ENCODE measurements around the gene LSM14B.

DNA sequence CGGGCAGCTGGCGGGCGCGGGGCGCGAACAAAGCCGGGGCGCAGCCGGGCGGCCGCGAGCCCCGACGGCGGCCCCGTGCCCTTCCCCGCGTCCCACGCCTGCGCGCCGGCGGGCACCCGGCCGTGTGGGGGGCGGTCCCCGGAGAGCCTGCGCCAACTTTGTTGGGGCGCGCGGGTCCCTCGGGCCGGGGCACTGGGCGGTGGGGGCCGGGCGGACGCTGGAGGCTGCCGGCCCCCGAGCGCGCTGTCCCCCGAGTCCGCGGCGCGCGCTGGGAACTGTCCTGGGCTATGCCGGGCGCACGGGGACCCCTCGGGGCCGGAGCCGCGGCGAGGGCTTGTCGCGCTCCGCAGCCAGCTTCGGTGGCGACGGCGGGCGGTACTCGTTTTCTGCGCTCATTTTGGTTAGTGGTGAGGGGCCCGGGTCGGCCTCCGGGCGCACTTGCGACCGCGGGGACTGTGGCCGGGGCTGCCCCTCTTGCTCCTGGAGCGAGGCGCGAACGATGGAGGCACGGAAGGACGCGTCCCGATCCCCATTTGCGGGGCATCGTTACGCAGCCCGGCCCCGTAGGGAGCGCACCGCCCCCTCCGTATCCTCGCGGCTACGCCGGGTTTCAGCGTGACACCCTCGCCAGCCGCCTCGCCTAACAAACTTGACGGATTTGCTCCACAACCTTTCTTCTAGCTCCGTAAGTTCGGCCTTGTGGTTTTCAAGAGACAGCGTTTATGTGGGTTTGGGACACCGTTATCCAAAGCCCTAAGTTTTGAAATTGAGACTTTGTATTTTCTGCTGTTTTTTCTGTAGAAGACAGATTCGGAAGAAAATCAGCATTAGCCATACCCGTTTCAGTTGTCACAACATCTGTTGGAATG lies 21.9 kb downstream of the LSM14B start:
- TF ChIP-seq, protein P1, sequence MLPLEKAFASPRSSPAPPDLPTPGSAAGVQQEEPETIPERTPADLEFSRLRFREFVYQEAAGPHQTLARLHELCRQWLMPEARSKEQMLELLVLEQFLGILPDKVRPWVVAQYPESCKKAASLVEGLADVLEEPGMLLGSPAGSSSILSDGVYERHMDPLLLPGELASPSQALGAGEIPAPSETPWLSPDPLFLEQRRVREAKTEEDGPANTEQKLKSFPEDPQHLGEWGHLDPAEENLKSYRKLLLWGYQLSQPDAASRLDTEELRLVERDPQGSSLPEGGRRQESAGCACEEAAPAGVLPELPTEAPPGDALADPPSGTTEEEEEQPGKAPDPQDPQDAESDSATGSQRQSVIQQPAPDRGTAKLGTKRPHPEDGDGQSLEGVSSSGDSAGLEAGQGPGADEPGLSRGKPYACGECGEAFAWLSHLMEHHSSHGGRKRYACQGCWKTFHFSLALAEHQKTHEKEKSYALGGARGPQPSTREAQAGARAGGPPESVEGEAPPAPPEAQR (CRISPR knock-in tag; IDR thresholded peaks at IDR 0.05) = no peak
- TF ChIP-seq ZNF423 (CRISPR knock-in tag; IDR thresholded peaks at IDR 0.05) = no peak
- TF ChIP-seq, protein P2, sequence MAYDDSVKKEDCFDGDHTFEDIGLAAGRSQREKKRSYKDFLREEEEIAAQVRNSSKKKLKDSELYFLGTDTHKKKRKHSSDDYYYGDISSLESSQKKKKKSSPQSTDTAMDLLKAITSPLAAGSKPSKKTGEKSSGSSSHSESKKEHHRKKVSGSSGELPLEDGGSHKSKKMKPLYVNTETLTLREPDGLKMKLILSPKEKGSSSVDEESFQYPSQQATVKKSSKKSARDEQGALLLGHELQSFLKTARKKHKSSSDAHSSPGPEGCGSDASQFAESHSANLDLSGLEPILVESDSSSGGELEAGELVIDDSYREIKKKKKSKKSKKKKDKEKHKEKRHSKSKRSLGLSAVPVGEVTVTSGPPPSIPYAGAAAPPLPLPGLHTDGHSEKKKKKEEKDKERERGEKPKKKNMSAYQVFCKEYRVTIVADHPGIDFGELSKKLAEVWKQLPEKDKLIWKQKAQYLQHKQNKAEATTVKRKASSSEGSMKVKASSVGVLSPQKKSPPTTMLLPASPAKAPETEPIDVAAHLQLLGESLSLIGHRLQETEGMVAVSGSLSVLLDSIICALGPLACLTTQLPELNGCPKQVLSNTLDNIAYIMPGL (CRISPR knock-in tag; IDR thresholded peaks at IDR 0.05) = no peak
- TF ChIP-seq, protein P3, sequence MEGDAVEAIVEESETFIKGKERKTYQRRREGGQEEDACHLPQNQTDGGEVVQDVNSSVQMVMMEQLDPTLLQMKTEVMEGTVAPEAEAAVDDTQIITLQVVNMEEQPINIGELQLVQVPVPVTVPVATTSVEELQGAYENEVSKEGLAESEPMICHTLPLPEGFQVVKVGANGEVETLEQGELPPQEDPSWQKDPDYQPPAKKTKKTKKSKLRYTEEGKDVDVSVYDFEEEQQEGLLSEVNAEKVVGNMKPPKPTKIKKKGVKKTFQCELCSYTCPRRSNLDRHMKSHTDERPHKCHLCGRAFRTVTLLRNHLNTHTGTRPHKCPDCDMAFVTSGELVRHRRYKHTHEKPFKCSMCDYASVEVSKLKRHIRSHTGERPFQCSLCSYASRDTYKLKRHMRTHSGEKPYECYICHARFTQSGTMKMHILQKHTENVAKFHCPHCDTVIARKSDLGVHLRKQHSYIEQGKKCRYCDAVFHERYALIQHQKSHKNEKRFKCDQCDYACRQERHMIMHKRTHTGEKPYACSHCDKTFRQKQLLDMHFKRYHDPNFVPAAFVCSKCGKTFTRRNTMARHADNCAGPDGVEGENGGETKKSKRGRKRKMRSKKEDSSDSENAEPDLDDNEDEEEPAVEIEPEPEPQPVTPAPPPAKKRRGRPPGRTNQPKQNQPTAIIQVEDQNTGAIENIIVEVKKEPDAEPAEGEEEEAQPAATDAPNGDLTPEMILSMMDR (IDR thresholded peaks at IDR 0.05) = no peak
- TF ChIP-seq NR1H2 (CRISPR knock-in tag; IDR thresholded peaks at IDR 0.05) = no peak
- no peak for TF ChIP-seq JUN (CRISPR knock-in tag; IDR thresholded peaks at IDR 0.05)
- no peak for TF ChIP-seq TEAD4 (CRISPR knock-in tag; IDR thresholded peaks at IDR 0.05)
- TF ChIP-seq CREB1 (CRISPR knock-in tag; IDR thresholded peaks at IDR 0.05) = no peak
- TF ChIP-seq, protein P4, sequence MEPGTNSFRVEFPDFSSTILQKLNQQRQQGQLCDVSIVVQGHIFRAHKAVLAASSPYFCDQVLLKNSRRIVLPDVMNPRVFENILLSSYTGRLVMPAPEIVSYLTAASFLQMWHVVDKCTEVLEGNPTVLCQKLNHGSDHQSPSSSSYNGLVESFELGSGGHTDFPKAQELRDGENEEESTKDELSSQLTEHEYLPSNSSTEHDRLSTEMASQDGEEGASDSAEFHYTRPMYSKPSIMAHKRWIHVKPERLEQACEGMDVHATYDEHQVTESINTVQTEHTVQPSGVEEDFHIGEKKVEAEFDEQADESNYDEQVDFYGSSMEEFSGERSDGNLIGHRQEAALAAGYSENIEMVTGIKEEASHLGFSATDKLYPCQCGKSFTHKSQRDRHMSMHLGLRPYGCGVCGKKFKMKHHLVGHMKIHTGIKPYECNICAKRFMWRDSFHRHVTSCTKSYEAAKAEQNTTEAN (CRISPR knock-in tag; IDR thresholded peaks at IDR 0.05) = no peak
- TF ChIP-seq NFE2L1 (CRISPR knock-in tag; IDR thresholded peaks at IDR 0.05) = no peak
- TF ChIP-seq, protein P5, sequence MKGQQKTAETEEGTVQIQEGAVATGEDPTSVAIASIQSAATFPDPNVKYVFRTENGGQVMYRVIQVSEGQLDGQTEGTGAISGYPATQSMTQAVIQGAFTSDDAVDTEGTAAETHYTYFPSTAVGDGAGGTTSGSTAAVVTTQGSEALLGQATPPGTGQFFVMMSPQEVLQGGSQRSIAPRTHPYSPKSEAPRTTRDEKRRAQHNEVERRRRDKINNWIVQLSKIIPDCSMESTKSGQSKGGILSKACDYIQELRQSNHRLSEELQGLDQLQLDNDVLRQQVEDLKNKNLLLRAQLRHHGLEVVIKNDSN (CRISPR knock-in tag; IDR thresholded peaks at IDR 0.05) = no peak
- TF ChIP-seq ZNF232 (CRISPR knock-in tag; IDR thresholded peaks at IDR 0.05) = no peak
- TF ChIP-seq FOXJ3 (CRISPR knock-in tag; IDR thresholded peaks at IDR 0.05; ENCODE audit: borderline replicate concordance) = no peak
- TF ChIP-seq, protein P6, sequence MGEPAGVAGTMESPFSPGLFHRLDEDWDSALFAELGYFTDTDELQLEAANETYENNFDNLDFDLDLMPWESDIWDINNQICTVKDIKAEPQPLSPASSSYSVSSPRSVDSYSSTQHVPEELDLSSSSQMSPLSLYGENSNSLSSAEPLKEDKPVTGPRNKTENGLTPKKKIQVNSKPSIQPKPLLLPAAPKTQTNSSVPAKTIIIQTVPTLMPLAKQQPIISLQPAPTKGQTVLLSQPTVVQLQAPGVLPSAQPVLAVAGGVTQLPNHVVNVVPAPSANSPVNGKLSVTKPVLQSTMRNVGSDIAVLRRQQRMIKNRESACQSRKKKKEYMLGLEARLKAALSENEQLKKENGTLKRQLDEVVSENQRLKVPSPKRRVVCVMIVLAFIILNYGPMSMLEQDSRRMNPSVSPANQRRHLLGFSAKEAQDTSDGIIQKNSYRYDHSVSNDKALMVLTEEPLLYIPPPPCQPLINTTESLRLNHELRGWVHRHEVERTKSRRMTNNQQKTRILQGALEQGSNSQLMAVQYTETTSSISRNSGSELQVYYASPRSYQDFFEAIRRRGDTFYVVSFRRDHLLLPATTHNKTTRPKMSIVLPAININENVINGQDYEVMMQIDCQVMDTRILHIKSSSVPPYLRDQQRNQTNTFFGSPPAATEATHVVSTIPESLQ (CRISPR knock-in tag; IDR thresholded peaks at IDR 0.05) = no peak
